Measurements from ENCODE around the gene VANGL2. TPM values are rescaled to one million over a fixed set of nuclear protein-coding genes. Genes with fewer than 3 reads are reported as not detected.

The VANGL2 gene
- total and polyA plus RNA-seq, 2 of the 4 experiments (the other 2 are of a cell fraction) = 0.36 to 3.6 TPM

- Histone ChIP-seq H3K14ac (replicated peaks; ENCODE audit: low read depth, low read length) (no peak overlapping the region), H3K23ac (ENCODE audit: low read depth, low read length) (no peak overlapping the region), H4K5ac (ENCODE audit: low read depth, low read length) (no peak overlapping the region), H3K27ac (ENCODE audit: insufficient read depth, low read length) (no peak overlapping the region), H3K4ac (ENCODE audit: low read depth, low read length) (no peak overlapping the region), H3K9me1 (ENCODE audit: insufficient read depth, low read length) (no peaks in the 10 kb centered on the region), H3K36me3 (ENCODE audit: control insufficient read depth, insufficient read depth, low read length) (no peaks in the 10 kb centered on the region; the same call in 1 of the 2 replicates), H3K4me1 (ENCODE audit: control insufficient read depth, insufficient read depth, low read length) (no peaks in the 10 kb centered on the region), H3K18ac (ENCODE audit: low read depth, low read length) (no peak overlapping the region), H3K56ac (ENCODE audit: extremely low read depth, insufficient read depth, low read length) (no peak overlapping the region), H4K8ac (ENCODE audit: low read depth in 2 of 2, low read length in 2 of 2) (no peak overlapping the region), H2AFZ (replicated peaks; ENCODE audit: low read length, poor library complexity) (no peak overlapping the region), H2BK15ac (ENCODE audit: low read depth, low read length) (no peak overlapping the region), H2AK9ac (replicated peaks; ENCODE audit: low read depth, low read length, poor library complexity) (no peak overlapping the region), H4K91ac (ENCODE audit: insufficient read depth, low read depth, low read length) (no peak overlapping the region), H3K79me1 (ENCODE audit: low read depth in 1 of 2, low read length in 2 of 2) (no peaks in the 10 kb centered on the region), H3K4me3 (ENCODE audit: insufficient read depth, low read depth, low read length) (no peak overlapping the region), H3K27me3 (ENCODE audit: control insufficient read depth, insufficient read depth, low read length) (no peaks in the 10 kb centered on the region), H3K9me3 (ENCODE audit: control insufficient read depth, insufficient read depth, low read length) (no peaks in the 10 kb centered on the region), H3K9ac (ENCODE audit: low read depth, low read length) (no peak overlapping the region), H2BK120ac (ENCODE audit: low read depth, low read length) (no peak overlapping the region), H2BK5ac (ENCODE audit: low read depth, low read length, poor library complexity, severe bottlenecking) (no peak overlapping the region), H3K4me2 (ENCODE audit: low read depth, low read length) (no peak overlapping the region), H4K20me1 (ENCODE audit: insufficient read depth, low read length) (no peaks in the 10 kb centered on the region), H2BK20ac (ENCODE audit: low read depth, low read length) (no peak overlapping the region), H2AK5ac (ENCODE audit: low read depth, low read length) (no peak overlapping the region)
- ATAC-seq (ENCODE audit: low read depth) (no peak), DNase-seq (no peak)
- no peak for TF ChIP-seq RCOR1 (IDR thresholded peaks at IDR 0.05; ENCODE audit: insufficient replicate concordance, low read length)
- TF ChIP-seq RAD21 (IDR thresholded peaks at IDR 0.05; ENCODE audit: low read length) = no peak
- no peak for TF ChIP-seq CTCF (conservative IDR thresholded peaks at IDR 0.05; ENCODE audit: low read depth, low read length)
- TF ChIP-seq MXI1 (IDR thresholded peaks at IDR 0.05; ENCODE audit: borderline replicate concordance, low read depth, low read length) = no peak
- TF ChIP-seq MAFK (IDR thresholded peaks at IDR 0.05; ENCODE audit: low read depth, low read length) = no peak
- no peak for TF ChIP-seq MAZ (IDR thresholded peaks at IDR 0.05; ENCODE audit: borderline replicate concordance, low read depth, low read length)
- no peak for TF ChIP-seq CHD1 (IDR thresholded peaks at IDR 0.05; ENCODE audit: low read depth, low read length)
- TF ChIP-seq RFX5 (IDR thresholded peaks at IDR 0.05; ENCODE audit: low read depth, low read length) = no peak
- no peak for TF ChIP-seq ELK1 (IDR thresholded peaks at IDR 0.05; ENCODE audit: borderline replicate concordance, low read depth, low read length)
- BruUV-seq (replicated peaks) = no TSS peak
- dilution Hi-C loops (cut with HindIII; ENCODE audit: low sequenced_read_pairs, unreplicated experiment) = no loop called here
- WGBS, 2 experiments (ENCODE audit: extremely low coverage in 2 of 2, insufficient read length in 1 of 2) = no CpG with 5 or more reads among the region's 2 CpGs
- in situ Hi-C loops (cut with MboI; ENCODE audit: low sequenced_read_pairs) = loop anchor here (5.0 kb wide), 1 partner anchor 177 kb away; no protein-coding TSS in a partner anchor
- POLR2A ChIA-PET (ENCODE audit: unreplicated experiment) = no interaction called here
- CTCF ChIA-PET = interaction anchor here (0.6 kb wide), 1 partner anchor 127 kb away, joined by 3 read pairs; no protein-coding TSS in a partner anchor
- intact Hi-C loops (cut with micrococcal nuclease) = no loop called here
These were observed 29.6 kb downstream of the VANGL2 start for GRCh38 chr1:160429702-160430535.

All from IMR-90 (cell line).